ENCODE measurements around the gene COA7. TPM values are rescaled to one million over a fixed set of nuclear protein-coding genes. Genes with fewer than 3 reads are reported as not detected.

The COA7 gene
- total and polyA plus RNA-seq, 10 of the 15 experiments (the other 5 are each of a cell fraction or from before 2014, with no cell fraction given), result 7.5 to 20.2 (median 15.4) TPM

GRCh38 chr1:52726265-52727113 is 28.3 kb upstream of the COA7 start, which contains the start of gene ZYG11B (continued):
- TF ChIP-seq SREBF1 (IDR thresholded peaks at IDR 0.05; ENCODE audit: low read length), result no peak
- peak; percentile 90 for TF ChIP-seq LARP7 (IDR thresholded peaks at IDR 0.05)
- TF ChIP-seq GATAD2B (conservative IDR thresholded peaks at IDR 0.05; ENCODE audit: low read depth), result peak; percentile 97
- TF ChIP-seq RUNX3 (IDR thresholded peaks at IDR 0.05; ENCODE audit: low read length), result peak; percentile 56
- TF ChIP-seq BCLAF1 (IDR thresholded peaks at IDR 0.05), result 0 out of 2 replicates have a peak, but pooled peaks have one; percentile 23

- Histone ChIP-seq H3K4me2 (ENCODE audit: control insufficient read depth, insufficient read depth) (peak overlapping the region; percentile 19; the same call in 1 of the 2 replicates), H3K4me3 (peak overlapping the region; percentile 47; the same call in 1 of the 2 replicates), H3K9me3 (replicated peaks; ENCODE audit: control insufficient read depth, insufficient read depth, low read length) (no peaks in the 10 kb centered on the region), H3K36me3 (ENCODE audit: control insufficient read depth in 2 of 2, insufficient read depth in 2 of 2, low read length in 1 of 2) (no peaks in the 10 kb centered on the region), H3K27me3 (replicated peaks in 1 of 2; ENCODE audit: control insufficient read depth in 2 of 2, insufficient read depth in 2 of 2, low read length in 1 of 2) (no peaks in the 10 kb centered on the region), H3K9ac (ENCODE audit: control insufficient read depth, insufficient read depth, low read length) (no peak overlapping the region), H4K20me1 (ENCODE audit: control insufficient read depth, insufficient read depth) (no peaks in the 10 kb centered on the region), H3K79me2 (ENCODE audit: control insufficient read depth, insufficient read depth, low read length) (peaks cover 12% of the 10 kb centered on the region), H3K4me1 (ENCODE audit: control insufficient read depth, insufficient read depth, low read length) (no peaks in the 10 kb centered on the region; the same call in 1 of the 2 replicates), H2AFZ (ENCODE audit: control insufficient read depth, low read depth, low read length) (peak overlapping the region; percentile 85), H3K27ac (ENCODE audit: control insufficient read depth, insufficient read depth) (no peak overlapping the region)
- ChIA-PET SMC1A (ENCODE audit: uncharacterized antibody, unreplicated experiment) (interaction anchor here (1.8 to 2.1 kb wide), 2 partner anchors 24 to 321 kb away, joined by 5 to 6 read pairs; partner anchors contain the start of genes ORC1 and PRPF38A), CTCF (interaction anchor here (0.7 to 1.9 kb wide), 4 partner anchors 9 to 116 kb away, joined by 3 to 4 read pairs (median 4); no protein-coding TSS in a partner anchor), POLR2A (interaction anchor here (0.6 to 1.7 kb wide), 8 partner anchors 13 to 671 kb away, joined by 3 to 7 read pairs (median 4); no protein-coding TSS in a partner anchor), RAD21 (ENCODE audit: unreplicated experiment) (interaction anchor here (1.1 to 2.3 kb wide), 2 partner anchors 23 to 117 kb away, joined by 3 to 12 read pairs; partner anchors contain the start of gene ZYG11A)
- FAIRE-seq (no peak), DNase-seq (ENCODE audit: low read depth, low spot score) (peak; percentile 24), ATAC-seq (no peak)
- intact Hi-C loops (cut with micrococcal nuclease; ENCODE audit: unreplicated experiment), result no loop called here
- TF ChIP-seq RELB (IDR thresholded peaks at IDR 0.05; ENCODE audit: low read depth) (0 out of 2 replicates have a peak, but pooled peaks have one; percentile 14), PKNOX1 (IDR thresholded peaks at IDR 0.05) (peak; percentile 35; the same call in 1 of the 2 replicates), CUX1 (IDR thresholded peaks at IDR 0.05; ENCODE audit: insufficient replicate concordance, low read depth, low read length) (no peak)
- WGBS (ENCODE audit: insufficient coverage, insufficient replicate concordance, low lambda C conversion rate, missing lambda C conversion rate), result 0% methylated on average over 5 of the region's 6 CpGs
- in situ Hi-C loops (cut with MboI), result no loop called here
- BruUV-seq (replicated peaks), result no TSS peak
Measured at GRCh38 chr1:52725903-52726264, 27.7 kb upstream of the COA7 start.
